ENCODE measurements around the gene STX8.

The STX8 gene

DNA sequence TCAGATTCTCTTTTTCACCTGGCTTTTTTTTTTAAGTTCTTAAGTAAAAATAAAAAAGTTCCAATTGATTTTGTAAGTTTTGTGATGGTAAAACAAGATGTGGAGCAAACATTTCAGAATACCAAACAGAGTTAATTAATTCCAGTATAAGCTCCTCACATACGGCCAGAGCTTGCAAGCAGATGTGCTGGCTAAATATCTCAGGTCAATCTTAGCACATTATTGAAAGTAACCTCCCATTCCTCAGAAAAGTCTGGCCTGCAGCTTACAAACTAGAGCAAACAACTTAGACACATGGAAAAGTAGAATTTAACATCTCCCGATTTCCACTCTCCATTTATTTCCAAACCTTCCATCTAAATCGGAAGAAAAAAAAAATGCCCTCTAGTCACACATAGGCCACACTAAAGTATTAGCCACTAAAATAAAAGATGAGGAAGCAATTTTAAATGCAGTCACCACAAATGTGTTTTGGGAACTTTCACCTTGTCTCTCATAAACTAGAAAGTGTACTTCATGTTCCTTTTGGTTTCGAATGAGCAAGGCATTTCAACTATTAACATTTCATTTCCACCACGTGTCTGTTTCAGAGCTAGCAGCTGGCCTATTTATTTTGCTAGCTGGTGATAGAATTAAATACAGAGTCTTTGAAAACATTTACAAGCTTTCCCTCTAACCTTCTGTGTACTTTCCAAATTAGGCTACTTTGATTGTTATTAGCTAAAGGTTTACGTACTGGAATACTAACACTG is 143.3 kb downstream of the STX8 start:
- H3K4me1 Mint-ChIP-seq (ENCODE audit: low read depth), result peaks cover 6% of the 10 kb centered on the region
- H3K4me3 Mint-ChIP-seq, result no peak overlapping the region
- no peak overlapping the region for H3K27ac Mint-ChIP-seq
- no peak for DNase-seq (ENCODE audit: low spot score)
- peaks cover 2% of the 10 kb centered on the region for H3K36me3 Mint-ChIP-seq (ENCODE audit: low read depth)
- no peaks in the 10 kb centered on the region for H3K9me3 Mint-ChIP-seq
- no peaks in the 10 kb centered on the region for H3K27me3 Mint-ChIP-seq (ENCODE audit: low read depth)

DNA sequence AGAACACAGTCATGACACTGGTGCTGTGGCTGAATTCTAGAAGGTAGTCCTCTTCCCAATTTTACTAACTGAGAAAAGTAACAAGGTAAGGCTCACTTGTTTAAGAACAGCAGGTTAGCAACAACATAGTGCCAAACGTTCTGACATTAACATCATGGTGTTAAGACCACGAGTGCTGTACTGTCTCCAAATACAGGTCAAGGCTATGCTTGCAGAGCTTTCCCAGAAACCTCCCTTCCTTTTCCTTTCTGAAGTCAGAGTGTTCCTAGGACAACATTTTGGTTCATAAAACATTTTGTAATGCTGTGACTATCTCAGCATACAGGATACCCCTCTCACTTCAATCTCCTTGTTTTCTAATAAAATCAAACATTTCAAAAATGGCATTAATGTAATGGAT is 144.0 kb downstream of the STX8 start:
- H3K36me3 Mint-ChIP-seq (ENCODE audit: low read depth), result peaks cover 2% of the 10 kb centered on the region
- DNase-seq (ENCODE audit: low spot score), result no peak
- no peaks in the 10 kb centered on the region for H3K27me3 Mint-ChIP-seq (ENCODE audit: low read depth)

DNA sequence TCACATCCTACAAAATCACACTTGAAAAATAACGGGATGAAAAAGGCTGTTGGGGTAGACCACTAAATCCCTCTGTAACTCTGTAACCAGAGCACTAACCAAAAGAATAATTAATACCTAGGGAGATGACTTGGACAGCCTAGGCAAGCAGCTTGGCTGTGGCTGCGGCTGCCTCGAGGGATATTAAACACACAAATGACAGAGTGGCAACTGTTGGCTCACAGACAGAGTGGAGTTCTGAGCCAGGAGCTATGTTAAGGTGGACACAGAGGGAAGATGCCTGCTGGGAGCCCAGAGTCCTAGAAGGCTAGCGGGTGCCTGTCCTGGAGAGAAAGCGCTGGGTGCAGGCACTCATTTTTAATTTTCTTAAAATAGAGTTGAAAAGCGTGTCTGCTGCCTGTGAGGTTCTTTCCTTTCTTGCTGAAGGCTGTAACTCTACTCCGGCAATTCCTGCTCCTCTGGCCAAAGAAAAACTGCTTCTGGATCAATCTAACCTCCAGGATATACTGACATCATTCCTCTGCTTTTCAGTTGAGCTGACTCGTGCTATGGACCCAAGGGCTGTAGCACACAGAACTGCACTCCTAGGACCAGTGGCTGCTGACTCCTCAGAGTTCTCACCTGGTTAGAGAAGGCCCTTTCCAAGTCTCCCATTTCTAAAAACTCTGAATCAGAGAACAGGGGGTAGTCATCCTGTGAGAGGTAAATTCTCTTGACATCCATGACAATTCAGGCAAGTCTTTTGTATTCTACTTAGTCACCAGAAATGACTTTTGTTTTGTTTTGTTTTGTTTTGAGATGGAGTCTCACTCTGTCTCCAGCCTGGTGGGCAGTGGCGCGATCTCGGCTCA is 147.9 kb downstream of the STX8 start:
- DNase-seq (ENCODE audit: low spot score), result no peak
- H3K4me1 Mint-ChIP-seq (ENCODE audit: low read depth), result peaks cover under 1% of the 10 kb centered on the region
- H3K27me3 Mint-ChIP-seq (ENCODE audit: low read depth), result no peaks in the 10 kb centered on the region
- H3K27ac Mint-ChIP-seq, result no peak overlapping the region
- no peak overlapping the region for H3K4me3 Mint-ChIP-seq
- no peaks in the 10 kb centered on the region for H3K9me3 Mint-ChIP-seq
- H3K36me3 Mint-ChIP-seq (ENCODE audit: low read depth), result no peaks in the 10 kb centered on the region

More for the DNA sequence above, 144.0 kb downstream of the STX8 start:
- Mint-ChIP-seq H3K4me3 (no peak overlapping the region), H3K27ac (no peak overlapping the region), H3K4me1 (ENCODE audit: low read depth) (peaks cover 6% of the 10 kb centered on the region), H3K9me3 (no peaks in the 10 kb centered on the region)

DNA sequence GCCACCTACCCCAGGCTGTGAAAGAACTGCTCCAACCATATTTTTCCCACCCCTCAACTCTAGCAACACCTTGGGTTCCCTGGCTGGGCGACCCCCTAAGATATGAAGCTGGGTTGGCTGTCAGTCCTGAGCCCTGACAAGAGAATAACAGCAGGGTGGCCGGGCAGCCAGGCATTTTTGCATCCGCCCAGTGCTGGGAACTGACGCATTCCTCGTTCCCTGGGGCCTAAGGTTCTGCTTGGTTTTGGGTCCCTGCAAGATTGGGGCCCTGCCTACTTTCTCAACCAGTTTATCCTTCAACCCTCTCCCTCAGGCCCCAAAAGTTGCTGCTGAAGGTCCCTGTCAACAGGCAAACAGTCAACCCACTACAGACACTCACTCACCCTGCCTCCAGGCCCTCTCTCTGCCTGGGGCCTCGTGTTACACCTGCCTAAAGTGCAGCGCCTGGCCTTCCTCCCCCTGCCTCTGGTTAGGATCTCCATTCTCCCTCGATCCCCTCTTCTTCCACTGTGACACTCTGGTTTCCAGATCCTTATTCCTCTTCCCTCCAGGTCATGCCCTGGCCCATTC is 151.5 kb downstream of the STX8 start:
- no peak for DNase-seq (ENCODE audit: low spot score)
- H3K27me3 Mint-ChIP-seq (ENCODE audit: low read depth), result no peaks in the 10 kb centered on the region
- H3K36me3 Mint-ChIP-seq (ENCODE audit: low read depth), result peaks cover 2% of the 10 kb centered on the region
- H3K27ac Mint-ChIP-seq, result no peak overlapping the region
- no peaks in the 10 kb centered on the region for H3K4me1 Mint-ChIP-seq (ENCODE audit: low read depth)
- H3K4me3 Mint-ChIP-seq, result no peak overlapping the region
- no peaks in the 10 kb centered on the region for H3K9me3 Mint-ChIP-seq

DNA sequence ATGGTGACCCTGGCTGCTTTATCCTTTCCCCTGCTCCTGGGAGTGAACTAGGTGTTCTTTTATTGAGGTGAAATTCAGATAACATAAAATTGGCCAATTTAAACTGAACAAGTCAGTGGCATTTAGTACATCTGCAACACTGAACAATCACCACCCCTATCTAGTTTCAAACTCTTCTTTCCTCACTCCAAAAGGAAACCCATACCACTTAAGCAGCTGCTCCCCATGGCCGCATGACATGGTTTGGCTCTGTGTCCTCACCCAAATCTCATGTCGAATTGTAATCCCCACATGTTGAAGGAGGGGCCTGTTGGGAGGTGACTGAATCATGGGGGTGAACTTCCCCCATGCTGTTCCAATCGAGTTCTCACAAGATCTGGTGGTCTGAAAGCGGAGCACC is 154.1 kb downstream of the STX8 start:
- Mint-ChIP-seq H3K9me3 (no peaks in the 10 kb centered on the region), H3K36me3 (ENCODE audit: low read depth) (peaks cover 4% of the 10 kb centered on the region), H3K4me1 (ENCODE audit: low read depth) (no peaks in the 10 kb centered on the region), H3K27ac (no peak overlapping the region), H3K4me3 (no peak overlapping the region), H3K27me3 (ENCODE audit: low read depth) (no peaks in the 10 kb centered on the region)
- no peak for DNase-seq (ENCODE audit: low spot score)

DNA sequence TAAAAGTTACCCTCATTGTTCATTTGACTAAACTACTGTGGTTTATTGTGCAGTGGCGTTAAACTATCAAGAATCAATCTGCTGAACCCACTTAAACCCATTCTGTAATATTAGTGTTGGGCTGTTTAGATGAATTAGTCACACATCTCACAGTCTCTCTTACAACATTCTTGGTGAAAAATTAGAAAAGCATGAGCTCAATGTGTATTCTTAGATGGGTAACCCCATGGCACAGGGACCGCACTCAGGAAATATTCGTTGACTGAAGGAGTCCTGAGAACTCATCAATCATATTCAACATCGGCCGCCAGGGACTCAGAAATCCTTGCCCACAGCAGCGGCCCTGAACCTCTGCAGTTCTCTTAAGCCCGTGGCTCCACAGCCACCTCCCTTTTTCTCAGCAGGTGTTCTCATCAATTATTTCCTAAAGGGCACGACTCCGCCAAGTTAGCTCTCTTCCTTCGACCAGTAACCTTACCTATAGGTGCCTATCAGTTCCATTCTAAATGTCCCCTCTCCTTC is 155.6 kb downstream of the STX8 start:
- H3K36me3 Mint-ChIP-seq (ENCODE audit: low read depth), result peaks cover 6% of the 10 kb centered on the region
- H3K4me1 Mint-ChIP-seq (ENCODE audit: low read depth), result no peaks in the 10 kb centered on the region
- H3K27me3 Mint-ChIP-seq (ENCODE audit: low read depth), result no peaks in the 10 kb centered on the region
- DNase-seq (ENCODE audit: low spot score), result no peak
- H3K27ac Mint-ChIP-seq, result no peak overlapping the region
- no peaks in the 10 kb centered on the region for H3K9me3 Mint-ChIP-seq
- no peak overlapping the region for H3K4me3 Mint-ChIP-seq

DNA sequence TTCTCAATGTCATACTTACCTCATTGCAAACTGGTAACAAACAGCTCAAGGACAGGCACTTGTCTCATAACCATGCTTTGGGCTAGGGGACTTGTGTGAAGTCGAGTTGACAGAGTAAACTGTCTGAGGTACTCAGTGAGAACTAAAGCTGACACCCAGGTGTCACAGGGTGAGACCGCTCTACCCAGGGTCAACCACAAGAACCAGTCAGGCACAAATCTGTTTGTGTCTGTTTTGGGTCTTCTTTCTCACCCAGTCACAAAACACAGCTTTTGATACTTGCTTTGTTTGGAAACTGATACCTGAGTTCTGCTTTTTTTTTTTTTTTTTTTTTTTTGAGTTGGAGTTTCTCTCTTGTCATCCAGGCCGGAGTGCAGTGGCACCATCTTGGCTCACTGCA is 161.1 kb downstream of the STX8 start:
- H3K36me3 Mint-ChIP-seq (ENCODE audit: low read depth), result peaks cover 4% of the 10 kb centered on the region
- no peaks in the 10 kb centered on the region for H3K27me3 Mint-ChIP-seq (ENCODE audit: low read depth)
- no peak overlapping the region for H3K27ac Mint-ChIP-seq
- no peaks in the 10 kb centered on the region for H3K4me1 Mint-ChIP-seq (ENCODE audit: low read depth)
- H3K4me3 Mint-ChIP-seq, result no peak overlapping the region
- DNase-seq (ENCODE audit: low spot score), result no peak
- H3K9me3 Mint-ChIP-seq, result no peaks in the 10 kb centered on the region

DNA sequence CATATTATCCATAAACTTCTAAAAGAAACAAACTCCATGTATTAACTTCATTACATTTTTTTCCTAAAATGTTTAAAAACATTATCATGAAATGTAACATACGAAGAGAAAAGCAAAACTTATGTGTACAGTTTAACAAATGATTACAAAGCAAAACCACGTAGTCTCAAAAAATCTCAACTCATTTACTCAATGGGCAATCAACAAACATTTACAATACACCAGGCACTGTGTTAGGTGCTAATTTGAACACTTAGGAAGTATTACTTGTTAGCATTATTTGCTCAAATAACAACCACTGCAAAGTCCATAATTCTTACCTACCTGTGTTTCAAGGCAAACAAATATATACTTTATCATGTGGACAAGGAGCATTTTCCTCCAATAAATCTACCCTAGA is 164.9 kb downstream of the STX8 start:
- Mint-ChIP-seq H3K27ac (no peak overlapping the region), H3K4me3 (no peak overlapping the region), H3K9me3 (no peaks in the 10 kb centered on the region), H3K4me1 (ENCODE audit: low read depth) (no peaks in the 10 kb centered on the region), H3K36me3 (ENCODE audit: low read depth) (peaks cover 2% of the 10 kb centered on the region), H3K27me3 (ENCODE audit: low read depth) (no peaks in the 10 kb centered on the region)
- no peak for DNase-seq (ENCODE audit: low spot score)

DNA sequence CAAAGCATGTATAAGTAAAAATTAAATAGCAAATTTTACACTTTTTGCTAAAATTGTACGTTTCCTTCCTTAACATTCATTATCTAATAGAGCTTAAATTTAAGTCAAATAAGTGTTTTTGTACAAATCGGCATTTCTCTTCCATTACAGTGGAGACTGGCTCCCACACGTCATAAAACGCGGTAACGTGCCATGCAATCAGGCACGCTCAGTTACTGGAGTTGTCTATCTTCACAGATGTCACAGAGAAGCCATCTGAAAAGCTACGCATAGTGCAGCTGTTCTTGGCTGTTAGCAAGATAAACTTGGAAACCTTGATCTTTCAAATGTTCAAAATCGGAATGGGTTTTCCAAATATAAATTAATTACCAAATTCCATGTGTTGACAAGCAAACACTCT is 165.3 kb downstream of the STX8 start:
- H3K4me1 Mint-ChIP-seq (ENCODE audit: low read depth), result no peaks in the 10 kb centered on the region
- H3K9me3 Mint-ChIP-seq, result no peaks in the 10 kb centered on the region
- peaks cover 2% of the 10 kb centered on the region for H3K36me3 Mint-ChIP-seq (ENCODE audit: low read depth)
- H3K4me3 Mint-ChIP-seq, result no peak overlapping the region
- no peak overlapping the region for H3K27ac Mint-ChIP-seq
- no peaks in the 10 kb centered on the region for H3K27me3 Mint-ChIP-seq (ENCODE audit: low read depth)
- no peak for DNase-seq (ENCODE audit: low spot score)

DNA sequence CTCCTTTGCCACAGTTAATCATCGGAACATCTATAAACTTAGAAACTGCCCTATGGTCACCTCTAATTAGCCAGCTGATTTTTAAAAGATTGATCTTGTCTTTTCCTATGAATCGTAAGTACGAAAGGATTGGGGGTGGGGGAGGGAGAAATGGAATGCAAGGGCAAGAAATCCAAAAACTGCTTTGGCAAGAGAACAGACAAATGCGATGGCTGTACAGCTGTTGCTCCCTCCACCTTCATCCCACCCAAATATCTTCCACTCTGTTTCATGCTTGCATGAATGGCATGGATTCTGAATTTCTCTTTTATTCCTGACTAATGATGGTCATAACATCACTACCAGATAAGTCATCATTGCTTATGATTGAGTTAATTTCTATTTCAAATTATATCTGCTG is 165.7 kb downstream of the STX8 start:
- Mint-ChIP-seq H3K4me1 (ENCODE audit: low read depth) (no peaks in the 10 kb centered on the region), H3K36me3 (ENCODE audit: low read depth) (no peaks in the 10 kb centered on the region), H3K27me3 (ENCODE audit: low read depth) (no peaks in the 10 kb centered on the region), H3K9me3 (no peaks in the 10 kb centered on the region), H3K27ac (no peak overlapping the region), H3K4me3 (no peak overlapping the region)
- DNase-seq (ENCODE audit: low spot score), result no peak

DNA sequence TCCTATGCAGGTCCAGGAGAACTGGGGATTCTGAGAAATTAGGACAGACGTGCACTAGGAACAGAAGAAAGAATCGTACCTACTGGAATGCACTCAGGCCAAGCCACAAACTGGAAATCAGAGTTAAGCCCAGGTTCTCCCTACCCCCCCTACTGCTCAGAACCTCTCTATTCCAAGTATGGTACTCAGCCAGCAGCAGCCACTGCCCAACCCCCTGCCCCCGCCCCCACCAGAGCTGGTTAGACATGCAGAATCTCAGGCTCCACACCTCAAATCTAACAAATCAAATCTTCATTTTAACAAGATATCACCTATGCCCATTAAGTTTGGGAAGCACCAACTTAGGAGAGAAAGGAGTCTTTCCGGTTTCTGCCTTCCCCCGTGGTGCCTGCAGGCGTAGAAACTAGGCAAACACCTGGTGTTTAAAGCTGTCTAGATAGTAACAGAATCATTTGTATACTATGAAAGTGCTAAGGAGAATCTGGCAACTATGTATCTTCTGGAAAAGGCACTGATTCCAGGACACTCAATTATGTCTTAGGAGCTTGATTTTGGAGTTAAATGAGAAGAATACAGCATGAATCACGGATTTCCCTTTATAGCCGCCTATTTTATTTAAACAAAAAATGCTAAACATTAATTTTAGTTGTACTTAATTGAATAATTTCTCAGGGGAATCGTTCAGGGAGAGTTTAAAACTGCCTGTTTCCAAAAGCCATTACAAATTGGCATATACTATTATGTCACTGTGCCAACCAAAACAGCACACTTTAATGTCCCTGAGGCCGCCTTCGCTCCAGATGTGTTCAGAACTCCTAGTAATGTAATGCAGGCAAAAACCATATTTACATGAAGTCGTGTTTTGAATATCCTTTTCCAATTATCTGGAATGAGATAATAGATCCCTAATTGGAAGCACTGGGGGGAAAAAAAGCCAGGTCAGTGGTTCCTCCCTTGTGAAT is 166.5 kb downstream of the STX8 start:
- Mint-ChIP-seq H3K36me3 (ENCODE audit: low read depth) (no peaks in the 10 kb centered on the region), H3K27ac (no peak overlapping the region), H3K27me3 (ENCODE audit: low read depth) (no peaks in the 10 kb centered on the region), H3K4me3 (no peak overlapping the region), H3K4me1 (ENCODE audit: low read depth) (no peaks in the 10 kb centered on the region), H3K9me3 (no peaks in the 10 kb centered on the region)
- no peak for DNase-seq (ENCODE audit: low spot score)

DNA sequence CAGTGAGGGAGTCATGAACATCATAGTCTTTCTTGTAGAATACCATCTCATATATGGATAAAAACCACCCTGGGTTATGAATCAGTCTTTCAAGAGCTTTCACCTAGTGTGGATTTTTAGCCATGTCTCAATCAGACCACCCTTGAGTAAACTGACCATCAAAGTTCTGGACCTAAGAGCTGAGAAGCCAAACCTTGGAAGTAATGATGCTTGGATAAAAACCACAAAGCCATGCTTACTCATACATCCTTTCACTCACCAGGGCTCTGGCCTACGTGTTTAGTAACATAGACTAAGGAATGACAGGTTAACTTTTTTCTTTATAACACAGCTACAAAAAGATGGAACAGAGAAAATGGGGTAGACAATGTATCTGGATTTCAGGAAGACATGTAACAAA is 167.2 kb downstream of the STX8 start:
- Mint-ChIP-seq H3K36me3 (ENCODE audit: low read depth) (no peaks in the 10 kb centered on the region), H3K27me3 (ENCODE audit: low read depth) (no peaks in the 10 kb centered on the region), H3K4me3 (no peak overlapping the region), H3K4me1 (ENCODE audit: low read depth) (no peaks in the 10 kb centered on the region), H3K27ac (no peak overlapping the region), H3K9me3 (no peaks in the 10 kb centered on the region)
- no peak for DNase-seq (ENCODE audit: low spot score)

DNA sequence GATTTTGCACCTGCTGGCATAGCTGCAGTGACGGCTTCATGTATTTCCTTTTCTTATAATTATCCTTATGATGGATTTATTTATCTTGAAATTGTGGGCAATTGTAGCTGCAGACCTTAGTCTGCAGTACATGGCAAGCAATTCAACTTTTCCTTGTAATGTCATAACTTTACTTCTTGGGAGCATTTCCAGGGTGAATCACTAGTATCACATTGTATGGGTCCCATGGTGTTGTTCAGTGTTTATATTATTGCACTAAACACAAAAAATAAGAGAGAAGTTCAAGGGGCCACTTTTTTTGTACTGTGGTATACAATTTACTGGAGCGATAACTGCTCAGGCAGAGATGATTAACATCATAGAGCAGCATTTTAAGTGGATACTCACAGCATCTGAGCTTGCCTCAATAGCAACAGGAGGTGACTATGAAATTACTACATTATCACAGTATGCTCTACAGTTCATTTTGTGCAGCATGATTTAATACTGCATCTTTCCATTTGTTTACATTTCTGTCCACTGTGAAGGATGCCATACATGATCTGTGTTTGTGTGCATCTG is 169.5 kb downstream of the STX8 start:
- DNase-seq (ENCODE audit: low spot score), result no peak
- no peak overlapping the region for H3K27ac Mint-ChIP-seq

More for the DNA sequence above, 169.5 kb downstream of the STX8 start:
- no peaks in the 10 kb centered on the region for H3K4me1 Mint-ChIP-seq (ENCODE audit: low read depth)
- H3K4me3 Mint-ChIP-seq, result no peak overlapping the region
- no peaks in the 10 kb centered on the region for H3K27me3 Mint-ChIP-seq (ENCODE audit: low read depth)
- H3K9me3 Mint-ChIP-seq, result no peaks in the 10 kb centered on the region
- no peaks in the 10 kb centered on the region for H3K36me3 Mint-ChIP-seq (ENCODE audit: low read depth)
